Mesenchymal stem cell (in vitro differentiated cells and primary cell): ENCODE data around the gene RNU5D-1. TPM values are rescaled to one million over a fixed set of nuclear protein-coding genes. Genes with fewer than 3 reads are reported as not detected.

Experiments used
- DNase-seq: peaks from one replicate; pipeline ENCODE4 v3.0.0-alpha.2; 2013
- H2AFZ ChIP-seq: one replicate; pipeline ENCODE4 v1.6.1; 2013; ENCODE audit warnings: low read depth, mild to moderate bottlenecking, control low read depth, inconsistent platforms, low read length, moderate library complexity
- H2AK5ac ChIP-seq: 2 replicates; pipeline ENCODE4 v1.6.1; 2013; ENCODE audit warnings: low read length, moderate library complexity, mild to moderate bottlenecking, inconsistent platforms; ENCODE audit not compliant: severe bottlenecking
- H2BK120ac ChIP-seq: one replicate; pipeline ENCODE4 v1.6.1; 2013; ENCODE audit warnings: low read depth, mild to moderate bottlenecking, inconsistent platforms, low read length, moderate library complexity
- H2BK12ac ChIP-seq, 2 experiments: one replicate each; pipeline ENCODE4 v1.6.1; 2013; ENCODE audit warnings: inconsistent platforms in 2 of 2, low read length in 2 of 2, mild to moderate bottlenecking in 2 of 2, moderate library complexity in 2 of 2, control low read depth in 1 of 2
- H2BK15ac ChIP-seq: one replicate; pipeline ENCODE4 v1.6.1; 2013; ENCODE audit warnings: mild to moderate bottlenecking, low read depth, inconsistent platforms; ENCODE audit not compliant: poor library complexity, severe bottlenecking
- H2BK5ac ChIP-seq: 2 replicates; pipeline ENCODE4 v1.6.1; 2013; ENCODE audit warnings: low read depth, mild to moderate bottlenecking, low read length, control low read depth, inconsistent platforms; ENCODE audit not compliant: poor library complexity, severe bottlenecking
- H3K14ac ChIP-seq, 2 experiments: one replicate each; pipeline ENCODE4 v1.6.1; 2013; ENCODE audit warnings: inconsistent platforms in 2 of 2, low read length in 2 of 2, control low read depth in 1 of 2, mild to moderate bottlenecking in 1 of 2, moderate library complexity in 1 of 2
- H3K18ac ChIP-seq, 2 experiments: one replicate each; pipeline ENCODE4 v1.6.1; 2013; ENCODE audit warnings: inconsistent platforms in 2 of 2, low read length in 2 of 2, control low read depth in 1 of 2, low read depth in 1 of 2, mild to moderate bottlenecking in 1 of 2
- H3K23ac ChIP-seq, 2 experiments: one replicate each; pipeline ENCODE4 v1.6.1; 2013; ENCODE audit warnings: inconsistent platforms in 2 of 2, low read length in 2 of 2, mild to moderate bottlenecking in 2 of 2, moderate library complexity in 2 of 2, control low read depth in 1 of 2
- H3K27ac ChIP-seq: 2 replicates; pipeline ENCODE4 v1.5.1; 2013; ENCODE audit warnings: mild to moderate bottlenecking, moderate library complexity, low read length, control low read depth, inconsistent platforms; ENCODE audit not compliant: poor library complexity, severe bottlenecking
- H3K27me3 ChIP-seq, 2 experiments: 2 replicates each; pipeline versions ENCODE4 v1.6.1 to v1.7.0; 2013; ENCODE audit warnings: low read length in 2 of 2, mild to moderate bottlenecking in 2 of 2, moderate library complexity in 2 of 2, control low read depth in 1 of 2, inconsistent platforms in 1 of 2; ENCODE audit not compliant: control insufficient read depth in 1 of 2, insufficient read depth in 1 of 2
- H3K36me3 ChIP-seq, 2 experiments: 2 replicates each; pipeline versions ENCODE4 v1.6.1 to v1.7.0; 2013; ENCODE audit warnings: low read length in 2 of 2, control low read depth in 1 of 2, inconsistent platforms in 1 of 2, low read depth in 1 of 2, mild to moderate bottlenecking in 1 of 2; ENCODE audit not compliant: insufficient read depth in 2 of 2, control insufficient read depth in 1 of 2
- H3K4ac ChIP-seq, 2 experiments: one replicate each; pipeline ENCODE4 v1.6.1; 2013; ENCODE audit warnings: inconsistent platforms in 2 of 2, low read length in 2 of 2, mild to moderate bottlenecking in 2 of 2, moderate library complexity in 2 of 2, control low read depth in 1 of 2, low read depth in 1 of 2
- H3K4me1 ChIP-seq: 2 replicates; pipeline ENCODE4 v1.6.1; 2013; ENCODE audit warnings: low read depth, low read length, control low read depth; ENCODE audit not compliant: control insufficient read depth, insufficient read depth
- H3K4me2 ChIP-seq: 2 replicates; pipeline ENCODE4 v1.6.1; 2013; ENCODE audit warnings: low read length, mild to moderate bottlenecking, inconsistent platforms; ENCODE audit not compliant: poor library complexity, severe bottlenecking
- H3K4me3 ChIP-seq, 2 experiments: 2 replicates each; pipeline versions ENCODE4 v1.5.1 to v1.7.0; 2013; ENCODE audit warnings: low read length in 2 of 2, mild to moderate bottlenecking in 2 of 2, control low read depth in 1 of 2, low read depth in 1 of 2; ENCODE audit not compliant: insufficient read depth in 1 of 2
- H3K79me1 ChIP-seq: replicated peaks from 2 replicates; pipeline ENCODE4 v1.6.1; 2013; ENCODE audit warnings: mild to moderate bottlenecking, control low read depth, low read length, inconsistent platforms; ENCODE audit not compliant: poor library complexity, severe bottlenecking
- H3K9ac ChIP-seq: 2 replicates; pipeline ENCODE4 v1.7.0; 2013; ENCODE audit warnings: mild to moderate bottlenecking, low read length, moderate library complexity
- H3K9me3 ChIP-seq: 2 replicates; pipeline ENCODE4 v1.7.0; 2013; ENCODE audit warnings: mild to moderate bottlenecking, low read length; ENCODE audit not compliant: control insufficient read depth
- H4K8ac ChIP-seq: one replicate; pipeline ENCODE4 v1.6.1; 2013; ENCODE audit warnings: inconsistent platforms, mild to moderate bottlenecking, low read length, moderate library complexity
- H4K91ac ChIP-seq: one replicate; pipeline ENCODE4 v1.6.1; 2013; ENCODE audit warnings: mild to moderate bottlenecking, low read length, inconsistent platforms
- WGBS: methylation state at CpG from one replicate; pipeline ENCODE4 v1.1.7; 2013; ENCODE audit warnings: mixed read lengths; 5-methylcytosine and 5-hydroxymethylcytosine counted together
- small RNA-seq: library from polyadenylated mRNA; stranded (forward); fragments of <200 nt; extraction: miRNeasy Mini kit (QIAGEN cat#:217004); gene quantifications from one replicate; pipeline ENCODE3, GENCODE V24; 2013; ENCODE audit warnings: low read depth

RNU5D-1 gene

DNA sequence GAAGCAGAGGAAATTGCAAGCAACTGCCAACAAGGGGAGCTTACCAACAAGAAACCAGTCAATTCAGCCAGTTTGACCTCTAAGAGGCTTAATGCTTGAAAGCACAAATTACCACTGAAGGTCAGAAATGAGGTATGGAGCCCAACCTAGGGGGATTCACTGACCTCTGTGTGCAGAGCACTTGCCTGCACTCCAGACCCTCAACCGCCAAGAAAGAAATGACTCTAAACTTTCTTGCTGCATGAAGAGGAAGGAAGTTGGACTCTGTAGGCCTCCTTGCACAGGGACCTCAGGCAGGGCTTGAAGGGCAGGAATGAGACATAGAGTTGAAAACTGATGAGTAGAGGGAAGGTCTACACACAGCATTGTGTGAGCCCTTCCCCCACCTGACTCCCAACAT is 46.4 kb downstream of the RNU5D-1 start:
- H3K4me3 ChIP-seq, result no peak overlapping the region
- no peak overlapping the region for H2BK12ac ChIP-seq
- H3K27ac ChIP-seq, result no peak overlapping the region
- H3K14ac ChIP-seq, result no peak overlapping the region
- H2BK15ac ChIP-seq, result no peak overlapping the region
- no peak overlapping the region for H2AFZ ChIP-seq
- H3K4me1 ChIP-seq, result no peaks in the 10 kb centered on the region
- no peaks in the 10 kb centered on the region for H3K27me3 ChIP-seq
- H3K4ac ChIP-seq, result no peak overlapping the region
- H4K8ac ChIP-seq, result peak overlapping the region; percentile 16
- H2AK5ac ChIP-seq, result no peak overlapping the region
- H2BK5ac ChIP-seq, result no peak overlapping the region
- no peak overlapping the region for H3K9ac ChIP-seq
- peaks cover 2% of the 10 kb centered on the region for H3K79me1 ChIP-seq
- H3K36me3 ChIP-seq, result peaks cover 0 to 5% of the 10 kb centered on the region in 2 experiments
- no peak overlapping the region for H3K23ac ChIP-seq
- no peak overlapping the region for H3K4me2 ChIP-seq
- H4K91ac ChIP-seq, result no peak overlapping the region
- H3K9me3 ChIP-seq, result no peaks in the 10 kb centered on the region
- H2BK120ac ChIP-seq, result no peak overlapping the region
- DNase-seq, result no peak
- WGBS, result 100% methylated on average over 1 of the region's 1 CpG
- no peak overlapping the region for H3K18ac ChIP-seq

DNA sequence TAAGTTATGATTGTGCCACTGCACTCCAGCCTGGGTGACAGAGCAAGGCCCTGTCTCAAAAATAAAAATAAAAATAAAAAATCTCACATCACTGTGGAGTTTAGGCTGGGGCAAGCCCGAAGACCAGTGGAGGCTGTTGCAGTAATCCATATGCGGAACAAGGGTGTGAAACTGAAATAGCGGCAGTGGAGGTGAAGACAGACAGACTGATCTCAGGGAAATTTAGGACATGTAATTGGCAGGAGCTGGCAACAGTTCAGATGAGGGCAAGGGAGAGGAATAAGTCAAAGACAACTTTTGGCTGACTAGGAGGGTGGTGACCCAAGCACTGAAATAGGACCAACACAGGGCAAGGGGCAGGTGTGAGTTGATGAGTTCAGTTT is 48.1 kb downstream of the RNU5D-1 start:
- Histone ChIP-seq H3K4me1 (no peaks in the 10 kb centered on the region), H3K23ac (no peak overlapping the region), H3K18ac (no peak overlapping the region), H2BK5ac (no peak overlapping the region), H3K4ac (no peak overlapping the region), H3K4me2 (no peak overlapping the region), H3K4me3 (no peak overlapping the region), H2BK15ac (no peak overlapping the region), H3K27ac (no peak overlapping the region), H3K9me3 (no peaks in the 10 kb centered on the region), H3K79me1 (peaks cover 7% of the 10 kb centered on the region), H3K27me3 (no peaks in the 10 kb centered on the region), H4K91ac (no peak overlapping the region), H2AFZ (no peak overlapping the region), H2AK5ac (no peak overlapping the region), H4K8ac (no peak overlapping the region), H3K36me3 (peaks cover 0 to 8% of the 10 kb centered on the region in 2 experiments), H3K9ac (no peak overlapping the region), H2BK120ac (no peak overlapping the region), H3K14ac (no peak overlapping the region), H2BK12ac (no peak overlapping the region)
- WGBS, result 96% methylated on average over 3 of the region's 3 CpGs
- no peak for DNase-seq

GRCh38 chr1:44681905-44682882 is 48.8 kb downstream of the RNU5D-1 start:
- Histone ChIP-seq H3K18ac (no peak overlapping the region), H3K27me3 (no peaks in the 10 kb centered on the region), H3K36me3 (peaks cover 0 to 8% of the 10 kb centered on the region in 2 experiments), H2BK15ac (no peak overlapping the region), H3K4me2 (no peak overlapping the region), H2BK120ac (no peak overlapping the region), H2BK12ac (no peak overlapping the region), H3K14ac (no peak overlapping the region), H2AK5ac (no peak overlapping the region), H3K27ac (no peak overlapping the region), H4K91ac (no peak overlapping the region), H2BK5ac (no peak overlapping the region), H3K4me3 (no peak overlapping the region), H4K8ac (no peak overlapping the region), H3K4ac (no peak overlapping the region), H3K79me1 (peaks cover 11% of the 10 kb centered on the region), H3K9ac (no peak overlapping the region), H3K4me1 (no peaks in the 10 kb centered on the region), H3K9me3 (no peaks in the 10 kb centered on the region), H3K23ac (no peak overlapping the region), H2AFZ (no peak overlapping the region)
- WGBS, result 84% methylated on average over 13 of the region's 14 CpGs
- DNase-seq, result no peak

Small RNAs within 50 kb of the gene (small RNA-seq; reads per million reads assigned to genes)
- gene RNU5D-1, result 8.1 reads per million, percentile 73 among the genes with 10 or more reads in this experiment
- gene RNU5F-1, result 10.9 reads per million, percentile 80 among the genes with 10 or more reads in this experiment
- 1,400 reads per million, percentile 97 among the genes with 10 or more reads in this experiment for gene SNORD38A
- not detected for gene SNORD38B
- 265 reads per million, percentile 95 among the genes with 10 or more reads in this experiment for gene SNORD46
- gene SNORD55, result not detected
